Natural killer cell treated with Interleukin-12 subunit alpha and Interleukin-12 subunit beta and Interleukin-15 and Interleukin-18, amount 100 ng/mL, for 72 hours (primary cell): ENCODE data around the gene TIAM2. TPM values are rescaled to one million over a fixed set of nuclear protein-coding genes. Genes with fewer than 3 reads are reported as not detected.
A peak's percentile ranks its signal among the peaks of the same experiment; 100 is the strongest.

ENCODE experiments used
- ATAC-seq, 2 donors: fragments of 150-1000 bp; cut with Tn5 transposase in 1 of 2; sonication (Bioruptor Pico), chemical (Tn5 transposase) in 1 of 2; 2 replicates each; pipeline ENCODE4 v1.10.0; 2021
- DNase-seq: peaks from one replicate; pipeline ENCODE4 v3.0.0; 2022; ENCODE audit warnings: low spot score
- H3K27ac Mint-ChIP-seq, 2 donors: 1 replicate in 1 of 2; 2 replicates in 1 of 2; pipeline ENCODE4 v1.8.0; 2022; ENCODE audit warnings: mixed read lengths in 2 of 2, mild to moderate bottlenecking in 1 of 2, moderate library complexity in 1 of 2
- H3K27me3 Mint-ChIP-seq, 2 donors: 1 replicate in 1 of 2; 2 replicates in 1 of 2; pipeline ENCODE4 v1.8.0; 2022; ENCODE audit warnings: mixed read lengths in 2 of 2
- H3K36me3 Mint-ChIP-seq: one replicate; pipeline ENCODE4 v1.8.0; 2022; ENCODE audit warnings: mixed read lengths
- H3K4me1 Mint-ChIP-seq, 2 donors: 1 replicate in 1 of 2; 2 replicates in 1 of 2; pipeline ENCODE4 v1.8.0; 2022; ENCODE audit warnings: low read depth in 2 of 2, mixed read lengths in 2 of 2, mild to moderate bottlenecking in 1 of 2
- H3K4me3 Mint-ChIP-seq: one replicate; pipeline ENCODE4 v1.8.0; 2022; ENCODE audit warnings: mixed read lengths
- H3K9me3 Mint-ChIP-seq: 2 replicates; pipeline ENCODE4 v1.8.0; 2022; ENCODE audit warnings: mixed read lengths
- total RNA-seq, 2 donors: library from RNA; stranded (reverse); gene quantifications; one replicate each; pipeline ENCODE4 v1.2.3, GENCODE V29; 2022

TIAM2 gene
- total RNA-seq, 2 donors from 2014 or later = 19.6 to 64.3 TPM

- H3K27me3 Mint-ChIP-seq = no peaks in the 10 kb centered on the region
- peaks cover 0 to 3% of the 10 kb centered on the region in 2 donors for H3K4me1 Mint-ChIP-seq
- no peak for DNase-seq
- ATAC-seq = no peak
- no peak overlapping the region for H3K4me3 Mint-ChIP-seq
- H3K36me3 Mint-ChIP-seq = no peaks in the 10 kb centered on the region
- H3K9me3 Mint-ChIP-seq = no peaks in the 10 kb centered on the region
- no peak overlapping the region for H3K27ac Mint-ChIP-seq
These were observed 20.5 kb upstream of the TIAM2 start for GRCh38 chr6:154974485-154975149.

- ATAC-seq (no peak), DNase-seq (no peak)
- no peaks in the 10 kb centered on the region for H3K36me3 Mint-ChIP-seq
- H3K4me3 Mint-ChIP-seq = no peak overlapping the region
- no peaks in the 10 kb centered on the region for H3K9me3 Mint-ChIP-seq
- no peaks in the 10 kb centered on the region for H3K27me3 Mint-ChIP-seq
- peaks cover 10% of the 10 kb centered on the region in 2 donors for H3K4me1 Mint-ChIP-seq
- no peak overlapping the region for H3K27ac Mint-ChIP-seq
These were observed 17.5 kb upstream of the TIAM2 start for GRCh38 chr6:154977588-154977987.

- Mint-ChIP-seq H3K9me3 (no peaks in the 10 kb centered on the region), H3K27me3 (no peaks in the 10 kb centered on the region), H3K4me1 (peaks cover 10% of the 10 kb centered on the region in 2 donors), H3K27ac (no peak overlapping the region), H3K36me3 (no peaks in the 10 kb centered on the region), H3K4me3 (no peak overlapping the region)
- DNase-seq = no peak
- ATAC-seq = no peak
These were observed 14.6 kb upstream of the TIAM2 start for GRCh38 chr6:154980273-154981078.

GRCh38 chr6:154981079-154981870 is 13.8 kb upstream of the TIAM2 start:
- ATAC-seq = peak in 1 of 2 donors; percentile 52
- H3K36me3 Mint-ChIP-seq = no peaks in the 10 kb centered on the region

GRCh38 chr6:154984146-154984545 is 11.0 kb upstream of the TIAM2 start:
- peaks cover 7 to 15% of the 10 kb centered on the region in 2 donors for H3K4me1 Mint-ChIP-seq
- no peaks in the 10 kb centered on the region for H3K36me3 Mint-ChIP-seq
- ATAC-seq (no peak), DNase-seq (no peak)
- no peak overlapping the region for H3K27ac Mint-ChIP-seq
- H3K27me3 Mint-ChIP-seq = no peaks in the 10 kb centered on the region
- H3K9me3 Mint-ChIP-seq = no peaks in the 10 kb centered on the region
- no peak overlapping the region for H3K4me3 Mint-ChIP-seq

More at GRCh38 chr6:154981079-154981870, 13.8 kb upstream of the TIAM2 start:
- Mint-ChIP-seq H3K27ac (peak overlapping the region in 1 of 2 donors; percentile 56), H3K9me3 (no peaks in the 10 kb centered on the region), H3K4me3 (no peak overlapping the region), H3K27me3 (no peaks in the 10 kb centered on the region), H3K4me1 (peaks cover 9 to 10% of the 10 kb centered on the region in 2 donors)
- DNase-seq = no peak

- Mint-ChIP-seq H3K27ac (no peak overlapping the region), H3K36me3 (no peaks in the 10 kb centered on the region), H3K4me1 (peaks cover 0 to 6% of the 10 kb centered on the region in 2 donors), H3K4me3 (no peak overlapping the region), H3K9me3 (no peaks in the 10 kb centered on the region), H3K27me3 (no peaks in the 10 kb centered on the region)
- ATAC-seq = no peak
- DNase-seq = no peak
These were observed 8.3 kb upstream of the TIAM2 start for GRCh38 chr6:154986787-154987235.

GRCh38 chr6:154989448-154989847 is 5.7 kb upstream of the TIAM2 start:
- ATAC-seq = no peak
- Mint-ChIP-seq H3K36me3 (no peaks in the 10 kb centered on the region), H3K9me3 (no peaks in the 10 kb centered on the region), H3K27ac (no peak overlapping the region), H3K4me1 (peaks cover 0 to 6% of the 10 kb centered on the region in 2 donors), H3K27me3 (no peaks in the 10 kb centered on the region), H3K4me3 (no peak overlapping the region)
- DNase-seq = no peak

- Mint-ChIP-seq H3K4me1 (peaks cover 0 to 6% of the 10 kb centered on the region in 2 donors), H3K27ac (no peak overlapping the region), H3K36me3 (no peaks in the 10 kb centered on the region), H3K4me3 (no peak overlapping the region), H3K9me3 (no peaks in the 10 kb centered on the region), H3K27me3 (no peaks in the 10 kb centered on the region)
- DNase-seq = no peak
- ATAC-seq = no peak
These were observed 3.9 kb upstream of the TIAM2 start for GRCh38 chr6:154991207-154991606.

- Mint-ChIP-seq H3K4me1 (peaks cover 4 to 11% of the 10 kb centered on the region in 2 donors), H3K36me3 (no peaks in the 10 kb centered on the region), H3K9me3 (no peaks in the 10 kb centered on the region), H3K4me3 (no peak overlapping the region), H3K27ac (no peak overlapping the region), H3K27me3 (peaks cover 10 to 12% of the 10 kb centered on the region in 2 donors)
- no peak for DNase-seq
- ATAC-seq = no peak
These were observed 2.1 kb upstream of the TIAM2 start for GRCh38 chr6:154993026-154993425.

- Mint-ChIP-seq H3K27ac (no peak overlapping the region), H3K9me3 (no peaks in the 10 kb centered on the region), H3K36me3 (no peaks in the 10 kb centered on the region), H3K27me3 (peaks cover 13 to 18% of the 10 kb centered on the region in 2 donors), H3K4me1 (peaks cover 4 to 11% of the 10 kb centered on the region in 2 donors), H3K4me3 (peak overlapping the region; percentile 20)
- no peak for ATAC-seq
- DNase-seq = no peak
These were observed 1.4 kb upstream of the TIAM2 start for GRCh38 chr6:154993710-154994109.

- H3K27me3 Mint-ChIP-seq = peaks cover 13 to 18% of the 10 kb centered on the region in 2 donors
- no peaks in the 10 kb centered on the region for H3K36me3 Mint-ChIP-seq
- ATAC-seq (no peak), DNase-seq (no peak)
- H3K4me1 Mint-ChIP-seq = peaks cover 4 to 11% of the 10 kb centered on the region in 2 donors
- H3K27ac Mint-ChIP-seq = no peak overlapping the region
- H3K4me3 Mint-ChIP-seq = peak overlapping the region; percentile 41
- H3K9me3 Mint-ChIP-seq = no peaks in the 10 kb centered on the region
These were observed 270 bp upstream of the TIAM2 start for GRCh38 chr6:154994836-154995253.

GRCh38 chr6:154996016-154996590 is 988 bp downstream of the TIAM2 start:
- H3K4me3 Mint-ChIP-seq = peak overlapping the region; percentile 65
- no peak overlapping the region for H3K27ac Mint-ChIP-seq
- H3K4me1 Mint-ChIP-seq = peaks cover 4 to 11% of the 10 kb centered on the region in 2 donors
- DNase-seq (no peak), ATAC-seq (no peak)
- H3K36me3 Mint-ChIP-seq = no peaks in the 10 kb centered on the region
- peaks cover 13 to 18% of the 10 kb centered on the region in 2 donors for H3K27me3 Mint-ChIP-seq
- H3K9me3 Mint-ChIP-seq = no peaks in the 10 kb centered on the region

GRCh38 chr6:154996841-154997311 is 1.8 kb downstream of the TIAM2 start:
- peak overlapping the region; percentile 65 for H3K4me3 Mint-ChIP-seq
- H3K27ac Mint-ChIP-seq = no peak overlapping the region
- H3K36me3 Mint-ChIP-seq = no peaks in the 10 kb centered on the region
- no peak for ATAC-seq
- DNase-seq = no peak
- peaks cover 4 to 11% of the 10 kb centered on the region in 2 donors for H3K4me1 Mint-ChIP-seq
- H3K9me3 Mint-ChIP-seq = no peaks in the 10 kb centered on the region
- peaks cover 13 to 18% of the 10 kb centered on the region in 2 donors for H3K27me3 Mint-ChIP-seq
